ENCODE measurements around the gene CDK6.
A peak's percentile ranks its signal among the peaks of the same experiment; 100 is the strongest.

Gene CDK6

DNA sequence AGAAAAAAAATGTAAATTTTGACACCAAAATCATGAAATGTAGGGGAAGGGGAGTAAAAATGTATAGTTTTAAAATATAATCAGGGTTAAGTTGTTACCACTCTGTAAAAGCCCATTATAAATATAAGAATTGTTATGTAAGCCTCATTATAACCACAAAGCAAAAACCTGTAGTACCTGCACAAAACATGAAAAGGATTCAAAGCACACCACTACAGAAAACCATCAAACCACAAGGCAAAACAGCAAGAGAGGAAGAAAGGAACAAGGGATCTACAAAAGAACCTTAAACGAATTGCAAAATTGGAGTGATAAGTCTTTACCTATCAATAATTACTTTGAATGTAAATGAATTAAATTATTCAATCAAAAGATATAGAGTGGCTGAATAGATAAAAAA is 41.0 kb upstream of the CDK6 start:
- DNase-seq = no peak
- in situ Hi-C loops (cut with HindIII; ENCODE audit: low pct_ligation_motif_present, low sequenced_read_pairs) = no loop called here

DNA sequence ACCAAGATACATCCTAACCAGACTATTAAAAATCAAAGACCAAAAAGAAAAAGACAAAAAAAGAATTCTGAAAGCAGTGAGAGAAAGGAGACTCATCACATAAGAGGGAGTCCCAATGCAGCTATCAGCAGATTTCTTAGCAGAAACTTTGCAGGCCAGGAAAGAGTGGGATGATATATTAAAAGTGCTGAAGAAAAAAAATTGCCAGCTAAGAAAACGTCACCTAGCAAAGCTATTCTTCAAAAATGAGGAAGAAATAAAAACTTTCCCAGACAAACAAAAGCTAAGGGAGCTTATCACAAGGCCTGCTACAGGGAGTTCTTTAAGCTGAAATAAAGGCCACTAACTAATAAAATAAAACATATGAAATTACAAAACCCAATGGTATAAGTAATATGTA is 40.5 kb upstream of the CDK6 start:
- TF ChIP-seq, protein P1, sequence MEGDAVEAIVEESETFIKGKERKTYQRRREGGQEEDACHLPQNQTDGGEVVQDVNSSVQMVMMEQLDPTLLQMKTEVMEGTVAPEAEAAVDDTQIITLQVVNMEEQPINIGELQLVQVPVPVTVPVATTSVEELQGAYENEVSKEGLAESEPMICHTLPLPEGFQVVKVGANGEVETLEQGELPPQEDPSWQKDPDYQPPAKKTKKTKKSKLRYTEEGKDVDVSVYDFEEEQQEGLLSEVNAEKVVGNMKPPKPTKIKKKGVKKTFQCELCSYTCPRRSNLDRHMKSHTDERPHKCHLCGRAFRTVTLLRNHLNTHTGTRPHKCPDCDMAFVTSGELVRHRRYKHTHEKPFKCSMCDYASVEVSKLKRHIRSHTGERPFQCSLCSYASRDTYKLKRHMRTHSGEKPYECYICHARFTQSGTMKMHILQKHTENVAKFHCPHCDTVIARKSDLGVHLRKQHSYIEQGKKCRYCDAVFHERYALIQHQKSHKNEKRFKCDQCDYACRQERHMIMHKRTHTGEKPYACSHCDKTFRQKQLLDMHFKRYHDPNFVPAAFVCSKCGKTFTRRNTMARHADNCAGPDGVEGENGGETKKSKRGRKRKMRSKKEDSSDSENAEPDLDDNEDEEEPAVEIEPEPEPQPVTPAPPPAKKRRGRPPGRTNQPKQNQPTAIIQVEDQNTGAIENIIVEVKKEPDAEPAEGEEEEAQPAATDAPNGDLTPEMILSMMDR (IDR thresholded peaks at IDR 0.05; ENCODE audit: low read depth, low read length, missing control alignments) = no peak
- Histone ChIP-seq H3K27ac (no peak overlapping the region), H3K27me3 (replicated peaks) (no peaks in the 10 kb centered on the region), H3K4me3 (ENCODE audit: low read depth, low read length) (no peak overlapping the region), H3K36me3 (replicated peaks) (no peaks in the 10 kb centered on the region)
- DNase-seq = no peak
- in situ Hi-C loops (cut with HindIII; ENCODE audit: low pct_ligation_motif_present, low sequenced_read_pairs) = no loop called here

More for the DNA sequence above, 41.0 kb upstream of the CDK6 start:
- H3K36me3 ChIP-seq (replicated peaks) = no peaks in the 10 kb centered on the region
- TF ChIP-seq, protein P1 (IDR thresholded peaks at IDR 0.05; ENCODE audit: low read depth, low read length, missing control alignments) = no peak
- H3K4me3 ChIP-seq (ENCODE audit: low read depth, low read length) = no peak overlapping the region
- H3K27ac ChIP-seq = no peak overlapping the region
- no peaks in the 10 kb centered on the region for H3K27me3 ChIP-seq (replicated peaks)

DNA sequence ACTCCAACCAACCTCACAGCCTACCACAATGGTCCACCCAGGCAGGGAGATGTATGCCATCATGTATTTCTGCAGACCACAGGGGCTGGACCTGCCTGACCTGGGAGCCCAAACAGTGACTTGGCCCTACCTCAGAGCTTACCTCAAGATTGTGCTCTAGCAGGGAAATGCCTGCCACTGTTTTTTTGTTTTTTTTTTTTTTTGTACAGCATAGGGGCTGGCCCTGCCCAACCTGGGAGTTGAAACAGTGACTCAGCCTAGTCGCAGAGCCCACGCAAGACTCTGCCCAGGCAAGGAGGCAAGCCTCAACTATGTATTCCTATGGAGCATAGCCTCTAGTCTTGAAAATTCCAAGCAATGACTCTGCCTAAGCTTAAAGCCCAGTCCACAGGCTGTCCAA is 39.3 kb upstream of the CDK6 start:
- H3K4me3 ChIP-seq (ENCODE audit: low read depth, low read length) = no peak overlapping the region
- TF ChIP-seq, protein P1 (IDR thresholded peaks at IDR 0.05; ENCODE audit: low read depth, low read length, missing control alignments) = no peak
- peak; percentile 49 for DNase-seq
- no peaks in the 10 kb centered on the region for H3K36me3 ChIP-seq (replicated peaks)
- in situ Hi-C loops (cut with HindIII; ENCODE audit: low pct_ligation_motif_present, low sequenced_read_pairs) = no loop called here
- H3K27me3 ChIP-seq (replicated peaks) = no peaks in the 10 kb centered on the region
- peak overlapping the region; percentile 88 for H3K27ac ChIP-seq

DNA sequence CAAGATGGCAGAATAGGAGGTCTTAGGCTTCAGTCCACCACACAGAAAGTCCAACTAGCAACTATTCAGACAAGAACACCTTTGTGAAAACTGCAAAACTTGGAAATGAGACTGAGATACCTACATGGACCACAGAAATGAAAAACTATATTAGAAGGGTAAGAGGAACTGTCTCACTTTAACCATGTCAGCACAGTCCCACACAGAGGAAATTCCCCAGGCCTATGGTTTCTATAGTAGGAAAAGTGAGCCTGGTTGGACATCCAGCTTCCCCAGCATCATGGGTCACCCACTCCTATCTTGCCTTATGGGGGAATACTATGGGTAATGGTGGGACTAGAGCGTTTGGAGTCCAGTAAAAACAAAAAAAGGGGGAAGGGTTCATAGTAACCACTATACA is 38.8 kb upstream of the CDK6 start:
- in situ Hi-C loops (cut with HindIII; ENCODE audit: low pct_ligation_motif_present, low sequenced_read_pairs) = no loop called here

DNA sequence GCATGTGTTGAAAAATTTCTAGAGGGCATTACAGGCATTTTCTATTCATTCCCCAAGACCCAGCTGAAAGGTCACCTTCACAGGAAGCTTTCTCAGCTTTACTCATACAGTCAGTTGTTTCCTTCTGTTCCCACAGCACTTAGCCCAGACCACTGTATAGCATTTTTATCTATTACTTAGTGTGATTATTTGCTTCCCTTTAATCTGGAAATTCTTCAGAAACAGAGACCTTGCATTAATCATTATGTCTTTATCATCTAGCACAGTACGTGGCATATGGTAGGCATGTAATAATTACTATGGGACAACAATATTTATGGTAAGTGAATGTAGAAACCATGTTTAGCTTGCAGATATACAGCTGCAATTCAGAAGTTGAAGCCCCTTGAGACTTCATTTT is 38.2 kb upstream of the CDK6 start:
- H3K27me3 ChIP-seq (replicated peaks) = no peaks in the 10 kb centered on the region
- H3K36me3 ChIP-seq (replicated peaks) = no peaks in the 10 kb centered on the region
- H3K4me3 ChIP-seq (ENCODE audit: low read depth, low read length) = no peak overlapping the region
- TF ChIP-seq, protein P1 (IDR thresholded peaks at IDR 0.05; ENCODE audit: low read depth, low read length, missing control alignments) = no peak
- peak overlapping the region; percentile 88 for H3K27ac ChIP-seq
- peak; percentile 69 for DNase-seq
- in situ Hi-C loops (cut with HindIII; ENCODE audit: low pct_ligation_motif_present, low sequenced_read_pairs) = no loop called here

More for the DNA sequence above, 38.8 kb upstream of the CDK6 start:
- DNase-seq = no peak
- H3K4me3 ChIP-seq (ENCODE audit: low read depth, low read length) = no peak overlapping the region
- H3K27ac ChIP-seq = peak overlapping the region; percentile 88
- no peaks in the 10 kb centered on the region for H3K36me3 ChIP-seq (replicated peaks)
- TF ChIP-seq, protein P1 (IDR thresholded peaks at IDR 0.05; ENCODE audit: low read depth, low read length, missing control alignments) = no peak
- H3K27me3 ChIP-seq (replicated peaks) = no peaks in the 10 kb centered on the region

DNA sequence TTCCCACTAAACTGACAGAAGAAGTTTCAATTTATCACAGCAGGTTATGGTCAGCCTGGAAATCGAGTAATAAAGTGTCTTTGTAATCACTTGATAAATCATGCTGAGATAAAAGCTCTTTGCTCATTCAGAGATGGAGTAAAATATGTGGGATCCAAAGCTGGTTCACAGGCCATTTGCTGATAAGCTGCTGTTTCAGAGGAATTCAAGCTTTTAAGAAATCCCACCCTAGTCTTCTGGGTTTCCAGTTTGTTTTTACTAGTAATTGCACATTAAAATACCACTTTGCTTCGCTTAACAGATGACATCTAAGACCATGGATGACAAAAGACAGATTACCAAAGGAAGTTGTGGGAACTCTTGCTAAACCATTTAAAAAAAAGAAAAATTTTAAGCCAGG is 37.4 kb upstream of the CDK6 start:
- DNase-seq = no peak
- H3K36me3 ChIP-seq (replicated peaks) = no peaks in the 10 kb centered on the region
- TF ChIP-seq, protein P1 (IDR thresholded peaks at IDR 0.05; ENCODE audit: low read depth, low read length, missing control alignments) = no peak
- H3K27me3 ChIP-seq (replicated peaks) = no peaks in the 10 kb centered on the region
- no peak overlapping the region for H3K4me3 ChIP-seq (ENCODE audit: low read depth, low read length)
- H3K27ac ChIP-seq = peak overlapping the region; percentile 88
- in situ Hi-C loops (cut with HindIII; ENCODE audit: low pct_ligation_motif_present, low sequenced_read_pairs) = no loop called here
